Activated CD8-positive, alpha-beta T cell treated with anti-CD3 and anti-CD28 coated beads for 36 hours (primary cell): ENCODE data around the gene SENP1. TPM values are rescaled to one million over a fixed set of nuclear protein-coding genes. Genes with fewer than 3 reads are reported as not detected.
A peak's percentile ranks its signal among the peaks of the same experiment; 100 is the strongest.

Source experiments
- ATAC-seq: fragments of 200-7000 bp; cut with Tn5 transposase; one replicate; pipeline ENCODE4 v1.10.0; 2021; ENCODE audit warnings: mild to moderate bottlenecking, moderate library complexity
- CTCF ChIA-PET: fragments of 350-600 bp; sonication (Branson Sonifier 250); formaldehyde crosslinking; loops from one replicate; lab custom pipeline; 2021; ENCODE audit warnings: antibody characterized with exemption; lab: Charles Lee
- POLR2A ChIA-PET: fragments of 350-600 bp; sonication (Branson Sonifier 250); formaldehyde crosslinking; loops from one replicate; lab custom pipeline; 2021; ENCODE audit warnings: antibody characterized with exemption; lab: Charles Lee
- DNase-seq: peaks from one replicate; pipeline ENCODE4 v3.0.0-alpha.2; 2020
- H3K27ac Mint-ChIP-seq: one replicate; pipeline ENCODE4 v1.8.0; 2021; ENCODE audit warnings: mild to moderate bottlenecking, mixed read lengths
- H3K27me3 Mint-ChIP-seq: one replicate; pipeline ENCODE4 v1.8.0; 2021; ENCODE audit warnings: mixed read lengths
- H3K36me3 Mint-ChIP-seq: one replicate; pipeline ENCODE4 v1.8.0; 2021; ENCODE audit warnings: low read depth, mixed read lengths
- H3K4me1 Mint-ChIP-seq: one replicate; pipeline ENCODE4 v1.8.0; 2021; ENCODE audit warnings: low read depth, mixed read lengths
- H3K4me3 Mint-ChIP-seq: one replicate; pipeline ENCODE4 v1.8.0; 2021; ENCODE audit warnings: mild to moderate bottlenecking, moderate library complexity, mixed read lengths
- H3K9me3 Mint-ChIP-seq: one replicate; pipeline ENCODE4 v1.8.0; 2021; ENCODE audit warnings: mixed read lengths
- CTCF ChIP-seq: fragments of 200-600 bp; IDR thresholded peaks from one replicate; pipeline ENCODE4 v1.8.0; 2022; ENCODE audit warnings: antibody characterized with exemption, mild to moderate bottlenecking
- intact Hi-C: fragments of 100-400 bp; cut with micrococcal nuclease; formaldehyde crosslinking; loops from one replicate; pipeline ENCODE4 v1.10.0; 2022
- total RNA-seq, 2 experiments: library from RNA; stranded (reverse); gene quantifications; one replicate each; pipeline ENCODE4 v1.2.3, GENCODE V29; 2021

Gene SENP1
- total RNA-seq, 2 experiments from 2014 or later: 39.8 to 40.2 TPM

- Mint-ChIP-seq H3K27ac (no peak overlapping the region), H3K9me3 (no peaks in the 10 kb centered on the region), H3K4me1 (no peaks in the 10 kb centered on the region), H3K27me3 (no peaks in the 10 kb centered on the region), H3K36me3 (peaks cover 33% of the 10 kb centered on the region), H3K4me3 (no peak overlapping the region)
- no peak for DNase-seq
- intact Hi-C loops: no loop called here
- TF ChIP-seq CTCF: no peak
- ATAC-seq: no peak
- CTCF ChIA-PET: interaction anchor here (1.6 kb wide), 1 partner anchor 79 kb away, joined by 5 read pairs; no protein-coding TSS in a partner anchor
- POLR2A ChIA-PET: no interaction called here
Observed at GRCh38 chr12:48086327-48086726, 19.6 kb downstream of the SENP1 start.

- DNase-seq (no peak), ATAC-seq (no peak)
- ChIA-PET CTCF (interaction anchor here (1.1 to 1.4 kb wide), 2 partner anchors 23 to 104 kb away, joined by 3 to 4 read pairs; no protein-coding TSS in a partner anchor), POLR2A (no interaction called here)
- H3K36me3 Mint-ChIP-seq: peaks cover 38% of the 10 kb centered on the region
- H3K4me3 Mint-ChIP-seq: no peak overlapping the region
- intact Hi-C loops: no loop called here
- no peaks in the 10 kb centered on the region for H3K27me3 Mint-ChIP-seq
- H3K4me1 Mint-ChIP-seq: no peaks in the 10 kb centered on the region
- TF ChIP-seq CTCF: no peak
- H3K9me3 Mint-ChIP-seq: no peaks in the 10 kb centered on the region
- H3K27ac Mint-ChIP-seq: no peak overlapping the region
Observed at GRCh38 chr12:48084841-48085460, 20.9 kb downstream of the SENP1 start.

- ChIA-PET CTCF (interaction anchor here (0.6 to 1.4 kb wide), 4 partner anchors 22 to 105 kb away, joined by 3 to 5 read pairs (median 4); partner anchors contain the start of gene CCDC184), POLR2A (no interaction called here)
- peak; percentile 19 for TF ChIP-seq CTCF
- Mint-ChIP-seq H3K4me1 (no peaks in the 10 kb centered on the region), H3K27me3 (no peaks in the 10 kb centered on the region), H3K4me3 (no peak overlapping the region), H3K36me3 (peaks cover 40% of the 10 kb centered on the region), H3K9me3 (no peaks in the 10 kb centered on the region), H3K27ac (no peak overlapping the region)
- no peak for DNase-seq
- no peak for ATAC-seq
- intact Hi-C loops: no loop called here
Observed at GRCh38 chr12:48084066-48084465, 21.8 kb downstream of the SENP1 start.

GRCh38 chr12:48080821-48081220, 25.1 kb downstream of the SENP1 start:
- Mint-ChIP-seq H3K4me1 (no peaks in the 10 kb centered on the region), H3K27ac (no peak overlapping the region), H3K9me3 (no peaks in the 10 kb centered on the region), H3K27me3 (no peaks in the 10 kb centered on the region), H3K4me3 (no peak overlapping the region), H3K36me3 (peaks cover 42% of the 10 kb centered on the region)
- no peak for TF ChIP-seq CTCF
- intact Hi-C loops: no loop called here
- ChIA-PET CTCF (no interaction called here), POLR2A (no interaction called here)
- DNase-seq (no peak), ATAC-seq (no peak)

GRCh38 chr12:48080285-48080684, 25.6 kb downstream of the SENP1 start:
- Mint-ChIP-seq H3K27me3 (no peaks in the 10 kb centered on the region), H3K27ac (no peak overlapping the region), H3K4me3 (no peak overlapping the region), H3K4me1 (no peaks in the 10 kb centered on the region), H3K36me3 (peaks cover 42% of the 10 kb centered on the region), H3K9me3 (no peaks in the 10 kb centered on the region)
- ChIA-PET CTCF (no interaction called here), POLR2A (no interaction called here)
- TF ChIP-seq CTCF: no peak
- intact Hi-C loops: no loop called here
- ATAC-seq (no peak), DNase-seq (no peak)
